Islet of Langerhans (tissue), 1 donor: Measurements from ENCODE around the gene LAMA2.

Source experiments
- FAIRE-seq: peaks from one replicate; lab custom pipeline; 2011; peaks lifted over from hg19 to GRCh38; lab: Jason Lieb, UNC

Gene LAMA2

GRCh38 chr6:129317931-129318820 is 435.2 kb downstream of the LAMA2 start:
- no peak for FAIRE-seq

- no peak for FAIRE-seq
These were observed 438.0 kb downstream of the LAMA2 start for GRCh38 chr6:129320892-129321291.

GRCh38 chr6:129321303-129321702 is 438.4 kb downstream of the LAMA2 start:
- FAIRE-seq = no peak

GRCh38 chr6:129324345-129324744 is 441.4 kb downstream of the LAMA2 start:
- FAIRE-seq = no peak

GRCh38 chr6:129329678-129330077 is 446.7 kb downstream of the LAMA2 start:
- FAIRE-seq = no peak

- FAIRE-seq = no peak
These were observed 448.7 kb downstream of the LAMA2 start for GRCh38 chr6:129331450-129332138.

GRCh38 chr6:129335792-129336191 is 452.9 kb downstream of the LAMA2 start:
- no peak for FAIRE-seq

GRCh38 chr6:129338683-129339082 is 455.7 kb downstream of the LAMA2 start:
- no peak for FAIRE-seq

- no peak for FAIRE-seq
These were observed 458.0 kb downstream of the LAMA2 start for GRCh38 chr6:129340983-129341382.

GRCh38 chr6:129342243-129342642 is 459.3 kb downstream of the LAMA2 start:
- no peak for FAIRE-seq

- FAIRE-seq = no peak
These were observed 459.9 kb downstream of the LAMA2 start for GRCh38 chr6:129342796-129343195.

- FAIRE-seq = no peak
These were observed 461.4 kb downstream of the LAMA2 start for GRCh38 chr6:129344379-129344778.

GRCh38 chr6:129345890-129346289 is 463.0 kb downstream of the LAMA2 start:
- FAIRE-seq = no peak

- FAIRE-seq = no peak
These were observed 464.0 kb downstream of the LAMA2 start for GRCh38 chr6:129346964-129347363.

GRCh38 chr6:129350278-129350677 is 467.3 kb downstream of the LAMA2 start:
- no peak for FAIRE-seq

GRCh38 chr6:129351807-129352206 is 468.9 kb downstream of the LAMA2 start:
- no peak for FAIRE-seq

- FAIRE-seq = no peak
These were observed 470.1 kb downstream of the LAMA2 start for GRCh38 chr6:129353067-129353466.

GRCh38 chr6:129356129-129356528 is 473.2 kb downstream of the LAMA2 start:
- no peak for FAIRE-seq

- peak; percentile 84 for FAIRE-seq
These were observed 477.1 kb downstream of the LAMA2 start for GRCh38 chr6:129359811-129360681.

- FAIRE-seq = no peak
These were observed 477.7 kb downstream of the LAMA2 start for GRCh38 chr6:129360682-129360955.

GRCh38 chr6:129364037-129364436 is 481.1 kb downstream of the LAMA2 start:
- no peak for FAIRE-seq

GRCh38 chr6:129364767-129365166 is 481.8 kb downstream of the LAMA2 start:
- no peak for FAIRE-seq

- FAIRE-seq = no peak
These were observed 485.1 kb downstream of the LAMA2 start for GRCh38 chr6:129368076-129368475.
